GM23248 (cell line): ENCODE data around the gene NAT16. TPM values are rescaled to one million over a fixed set of nuclear protein-coding genes. Genes with fewer than 3 reads are reported as not detected.

Source experiments
- DNase-seq: peaks from one replicate; pipeline ENCODE4 v3.0.0-alpha.2; 2015
- H2AFZ ChIP-seq: fragments of 200-600 bp; sonication (generic); 2 replicates; pipeline ENCODE4 v1.6.1; 2016; ENCODE audit warnings: antibody characterized with exemption
- H3F3A ChIP-seq: fragments of 200-600 bp; sonication (generic); 2 replicates; pipeline ENCODE4 v1.6.1; 2016; ENCODE audit warnings: mild to moderate bottlenecking, antibody characterized with exemption, mixed run types; ENCODE audit not compliant: insufficient read depth
- H3K27ac ChIP-seq: fragments of 200-600 bp; sonication (generic); 2 replicates; pipeline ENCODE4 v1.5.1; 2016; ENCODE audit warnings: mild to moderate bottlenecking
- H3K27me3 ChIP-seq: fragments of 200-600 bp; sonication (generic); replicated peaks from 2 replicates; pipeline ENCODE4 v1.6.1; 2016; ENCODE audit warnings: mild to moderate bottlenecking; ENCODE audit not compliant: insufficient read depth
- H3K36me3 ChIP-seq: fragments of 200-600 bp; sonication (generic); 2 replicates; pipeline ENCODE4 v1.6.1; 2016; ENCODE audit warnings: low read depth, mild to moderate bottlenecking
- H3K4me1 ChIP-seq: fragments of 200-600 bp; sonication (generic); 2 replicates; pipeline ENCODE4 v1.6.1; 2016; ENCODE audit warnings: mild to moderate bottlenecking; ENCODE audit not compliant: insufficient read depth
- H3K4me2 ChIP-seq: fragments of 200-600 bp; sonication (generic); one replicate; pipeline ENCODE4 v1.6.1; 2016; ENCODE audit warnings: mild to moderate bottlenecking; ENCODE audit not compliant: unreplicated experiment
- H3K4me3 ChIP-seq: fragments of 200-600 bp; sonication (generic); 2 replicates; pipeline ENCODE4 v1.5.1; 2016; ENCODE audit warnings: mild to moderate bottlenecking
- H3K79me2 ChIP-seq: fragments of 200-600 bp; sonication (generic); 2 replicates; pipeline ENCODE4 v1.6.1; 2016; ENCODE audit warnings: mild to moderate bottlenecking; ENCODE audit not compliant: insufficient read depth
- H3K9ac ChIP-seq: fragments of 200-600 bp; sonication (generic); 2 replicates; pipeline ENCODE4 v1.6.1; 2016; ENCODE audit warnings: mild to moderate bottlenecking
- H3K9me2 ChIP-seq: fragments of 200-600 bp; sonication (generic); 2 replicates; pipeline ENCODE4 v1.6.1; 2016; ENCODE audit warnings: mixed run types, mild to moderate bottlenecking, moderate library complexity; ENCODE audit not compliant: insufficient read depth
- H3K9me3 ChIP-seq: fragments of 200-600 bp; sonication (generic); one replicate; pipeline ENCODE4 v1.6.1; 2017; ENCODE audit warnings: low read depth
- H4K20me1 ChIP-seq: fragments of 200-600 bp; sonication (generic); 2 replicates; pipeline ENCODE4 v1.6.0; 2016; ENCODE audit not compliant: insufficient read depth
- EZH2 ChIP-seq: fragments of 200-600 bp; sonication (generic); IDR thresholded peaks from 2 replicates; pipeline ENCODE4 v1.6.1; 2018; ENCODE audit warnings: antibody characterized with exemption, mild to moderate bottlenecking; ENCODE audit not compliant: insufficient read depth, poor library complexity, severe bottlenecking
- EZH2phosphoT487 ChIP-seq: fragments of 200-600 bp; sonication (generic); IDR thresholded peaks from 2 replicates; pipeline ENCODE4 v1.6.1; 2018; ENCODE audit warnings: antibody characterized with exemption, moderate library complexity, mild to moderate bottlenecking, low read depth; ENCODE audit not compliant: insufficient read depth
- WGBS, 2 experiments: methylation state at CpG; one replicate each; pipeline ENCODE4 v1.1.6; 2015 to 2017; ENCODE audit warnings: low lambda C conversion rate in 2 of 2, low coverage in 1 of 2; ENCODE audit errors: missing lambda C conversion rate in 2 of 2; 5-methylcytosine and 5-hydroxymethylcytosine counted together
- in situ Hi-C: fragments of 300-500 bp; cut with MboI; formaldehyde crosslinking; loops from 2 replicates; pipeline ENCODE4 v1.15.0; 2020
- polyA plus RNA-seq: library from polyadenylated mRNA; unstranded; fragments of >200 nt; fragmentation: Nextera tagmentation; extraction: Ambion mirVana; gene quantifications from 2 replicates; pipeline ENCODE4 v1.2.1, GENCODE V29; 2016
- total RNA-seq: library from RNA; depleted of rRNA; stranded (reverse); fragments of >200 nt; shearing (Covaris generic); gene quantifications from 2 replicates; pipeline ENCODE4 v1.2.3, GENCODE V29; 2014

NAT16 gene
- total and polyA plus RNA-seq, 2 experiments from 2014 or later: not detected

DNA sequence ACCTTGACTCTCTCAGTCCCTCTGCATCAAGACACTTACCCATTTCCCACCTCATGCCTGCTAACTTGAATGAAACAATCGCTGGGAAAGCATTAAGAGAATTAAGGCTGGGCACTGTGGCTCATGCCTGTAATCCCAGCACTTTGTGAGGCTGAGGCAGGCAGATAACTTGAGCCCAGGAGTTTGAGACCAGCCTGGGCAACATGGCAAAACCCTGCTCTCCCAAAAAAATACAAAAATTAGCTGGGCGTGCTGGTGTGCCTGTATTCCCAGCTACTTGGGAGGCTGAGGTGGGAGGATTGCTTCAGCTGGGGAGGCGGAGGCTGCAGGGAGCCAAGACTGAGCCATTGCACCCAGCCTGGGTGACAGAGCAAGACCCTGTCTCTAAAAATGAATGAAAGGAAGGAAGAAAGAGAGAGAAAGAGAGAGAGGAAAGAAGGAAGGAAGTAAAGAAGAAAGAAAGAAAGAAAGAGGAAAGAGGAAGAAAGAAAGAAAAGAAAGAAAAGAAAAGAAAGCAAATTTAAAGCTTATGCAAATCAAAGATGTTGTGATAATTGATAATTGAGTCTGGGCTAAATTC, 52.5 kb downstream of the NAT16 start:
- 28% methylated on average over 3 of the region's 3 CpGs for WGBS, 2 experiments
- Histone ChIP-seq H3K4me3 (peak overlapping the region; percentile 94), H3K9ac (peak overlapping the region; percentile 96), H3F3A (peaks cover 85% of the 10 kb centered on the region), H2AFZ (no peak overlapping the region), H3K79me2 (peaks cover 46% of the 10 kb centered on the region), H3K36me3 (peaks cover 49% of the 10 kb centered on the region), H4K20me1 (no peaks in the 10 kb centered on the region), H3K27ac (peak overlapping the region; percentile 98), H3K27me3 (no peaks in the 10 kb centered on the region), H3K9me3 (no peaks in the 10 kb centered on the region), H3K4me2 (peak overlapping the region; percentile 93), H3K4me1 (peaks cover 52% of the 10 kb centered on the region), H3K9me2 (no peaks in the 10 kb centered on the region)
- DNase-seq: peak; percentile 51
- in situ Hi-C loops: no loop called here
- TF ChIP-seq EZH2 (no peak), EZH2phosphoT487 (no peak)

DNA sequence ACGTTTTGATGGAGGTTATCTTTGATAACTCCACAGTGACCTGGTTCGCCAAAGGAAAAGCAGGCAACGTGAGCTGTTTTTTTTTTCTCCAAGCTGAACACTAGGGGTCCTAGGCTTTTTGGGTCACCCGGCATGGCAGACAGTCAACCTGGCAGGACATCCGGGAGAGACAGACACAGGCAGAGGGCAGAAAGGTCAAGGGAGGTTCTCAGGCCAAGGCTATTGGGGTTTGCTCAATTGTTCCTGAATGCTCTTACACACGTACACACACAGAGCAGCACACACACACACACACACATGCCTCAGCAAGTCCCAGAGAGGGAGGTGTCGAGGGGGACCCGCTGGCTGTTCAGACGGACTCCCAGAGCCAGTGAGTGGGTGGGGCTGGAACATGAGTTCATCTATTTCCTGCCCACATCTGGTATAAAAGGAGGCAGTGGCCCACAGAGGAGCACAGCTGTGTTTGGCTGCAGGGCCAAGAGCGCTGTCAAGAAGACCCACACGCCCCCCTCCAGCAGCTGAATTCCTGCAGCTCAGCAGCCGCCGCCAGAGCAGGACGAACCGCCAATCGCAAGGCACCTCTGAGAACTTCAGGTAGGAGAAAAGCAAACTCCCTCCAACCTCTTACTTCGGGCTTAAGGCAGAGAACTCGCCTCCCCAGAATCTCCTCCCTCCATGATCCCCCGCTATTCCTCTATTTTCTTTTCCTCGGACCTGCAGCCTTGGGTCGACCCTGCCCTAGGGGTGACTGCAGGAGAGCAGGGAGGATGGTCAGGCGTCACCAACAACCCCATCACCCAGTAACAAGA, 53.2 kb downstream of the NAT16 start, which contains the start of gene SERPINE1:
SERPINE1 (plus strand) TSS at position 454 of the 809 bp plus-strand sequence. CDS start 1,290 bp downstream, outside the sequence.
- Histone ChIP-seq H3K36me3 (peaks cover 42% of the 10 kb centered on the region), H3K79me2 (peaks cover 46% of the 10 kb centered on the region), H3K27ac (peak within 1 kb of the TSS; percentile 98), H3K4me2 (peak within 1 kb of the TSS; percentile 93), H3K4me1 (peaks cover 47% of the 10 kb centered on the region), H3F3A (peaks cover 80% of the 10 kb centered on the region), H3K9me3 (no peaks in the 10 kb centered on the region), H3K4me3 (peak within 1 kb of the TSS; percentile 94), H2AFZ (peak within 1 kb of the TSS; percentile 25), H4K20me1 (no peaks in the 10 kb centered on the region), H3K9me2 (no peaks in the 10 kb centered on the region), H3K27me3 (no peaks in the 10 kb centered on the region), H3K9ac (peak within 1 kb of the TSS; percentile 96)
- DNase-seq: peak; percentile 100
- in situ Hi-C loops: no loop called here
- no peak for TF ChIP-seq EZH2phosphoT487
- no peak for TF ChIP-seq EZH2
- WGBS, 2 experiments: 1 to 2% methylated on average over 22 of the region's 22 CpGs

DNA sequence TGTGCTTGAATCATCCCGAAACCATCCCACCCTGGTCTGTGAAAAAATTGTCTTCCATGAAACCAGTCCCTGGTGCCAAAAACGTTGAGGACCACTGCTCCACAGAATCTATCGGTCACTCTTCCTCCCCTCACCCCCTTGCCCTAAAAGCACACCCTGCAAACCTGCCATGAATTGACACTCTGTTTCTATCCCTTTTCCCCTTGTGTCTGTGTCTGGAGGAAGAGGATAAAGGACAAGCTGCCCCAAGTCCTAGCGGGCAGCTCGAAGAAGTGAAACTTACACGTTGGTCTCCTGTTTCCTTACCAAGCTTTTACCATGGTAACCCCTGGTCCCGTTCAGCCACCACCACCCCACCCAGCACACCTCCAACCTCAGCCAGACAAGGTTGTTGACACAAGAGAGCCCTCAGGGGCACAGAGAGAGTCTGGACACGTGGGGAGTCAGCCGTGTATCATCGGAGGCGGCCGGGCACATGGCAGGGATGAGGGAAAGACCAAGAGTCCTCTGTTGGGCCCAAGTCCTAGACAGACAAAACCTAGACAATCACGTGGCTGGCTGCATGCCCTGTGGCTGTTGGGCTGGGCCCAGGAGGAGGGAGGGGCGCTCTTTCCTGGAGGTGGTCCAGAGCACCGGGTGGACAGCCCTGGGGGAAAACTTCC, 54.0 kb downstream of the NAT16 start:
- peaks cover 78% of the 10 kb centered on the region for H3F3A ChIP-seq
- H3K4me1 ChIP-seq: peaks cover 53% of the 10 kb centered on the region
- in situ Hi-C loops: no loop called here
- peak overlapping the region; percentile 94; the same call in 1 of the 2 replicates for H3K4me3 ChIP-seq
- no peaks in the 10 kb centered on the region for H3K9me2 ChIP-seq
- no peaks in the 10 kb centered on the region for H4K20me1 ChIP-seq
- no peaks in the 10 kb centered on the region for H3K27me3 ChIP-seq
- peak overlapping the region; percentile 96 for H3K9ac ChIP-seq
- 24 to 28% methylated on average over 15 of the region's 15 CpGs for WGBS, 2 experiments
- peak overlapping the region; percentile 25 for H2AFZ ChIP-seq
- TF ChIP-seq EZH2phosphoT487 (no peak), EZH2 (no peak)
- H3K4me2 ChIP-seq: peak overlapping the region; percentile 54
- H3K79me2 ChIP-seq: peaks cover 46% of the 10 kb centered on the region
- H3K27ac ChIP-seq: peak overlapping the region; percentile 98
- peaks cover 35% of the 10 kb centered on the region for H3K36me3 ChIP-seq
- peak; percentile 84 for DNase-seq
- no peaks in the 10 kb centered on the region for H3K9me3 ChIP-seq

DNA sequence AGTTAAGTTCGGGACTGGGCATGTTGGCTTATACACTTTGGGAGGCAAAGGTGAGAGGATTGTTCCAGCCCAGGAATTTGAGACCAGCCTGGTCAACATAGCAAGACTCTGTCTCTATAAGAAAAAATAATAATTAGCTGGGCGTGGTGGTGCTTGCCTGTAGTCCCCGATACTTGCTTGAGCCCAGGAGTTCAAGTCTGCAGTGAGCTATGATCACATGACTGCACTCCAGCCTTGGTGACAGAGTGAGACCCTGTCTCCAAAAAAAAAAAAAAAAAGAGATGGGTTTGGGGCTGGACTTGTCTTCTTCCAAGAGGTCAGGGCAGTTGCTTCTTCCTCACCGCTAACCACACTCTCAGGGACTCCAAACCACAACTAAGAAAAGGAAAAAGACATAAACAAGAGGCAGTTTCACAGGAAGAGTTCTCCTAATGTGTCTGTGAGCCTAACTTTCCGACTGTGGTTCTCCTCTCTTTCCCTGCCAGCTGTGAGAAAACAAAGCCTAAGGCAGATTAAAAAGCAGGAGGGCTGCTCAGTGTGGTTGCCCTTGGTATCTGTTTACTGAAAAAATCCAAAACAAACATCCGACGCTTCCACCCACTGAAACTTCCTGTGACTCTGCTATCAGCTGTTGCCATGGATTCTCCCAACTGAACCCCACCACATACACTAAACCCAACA, 55.6 kb downstream of the NAT16 start:
- in situ Hi-C loops: no loop called here
- no peaks in the 10 kb centered on the region for H3K9me2 ChIP-seq
- H4K20me1 ChIP-seq: no peaks in the 10 kb centered on the region
- peaks cover 33% of the 10 kb centered on the region for H3K79me2 ChIP-seq
- H3K27me3 ChIP-seq: no peaks in the 10 kb centered on the region
- no peak overlapping the region for H3K4me3 ChIP-seq
- peak overlapping the region; percentile 96 for H3K9ac ChIP-seq
- H3F3A ChIP-seq: peaks cover 78% of the 10 kb centered on the region
- H3K27ac ChIP-seq: peak overlapping the region; percentile 98
- peak overlapping the region; percentile 44 for H3K4me2 ChIP-seq
- no peak overlapping the region for H2AFZ ChIP-seq
- 19 to 28% methylated on average over 7 of the region's 7 CpGs for WGBS, 2 experiments
- peaks cover 51% of the 10 kb centered on the region for H3K4me1 ChIP-seq
- TF ChIP-seq EZH2phosphoT487 (peak; percentile 77; the same call in 1 of the 2 replicates), EZH2 (no peak)
- peak; percentile 94 for DNase-seq
- no peaks in the 10 kb centered on the region for H3K9me3 ChIP-seq
- H3K36me3 ChIP-seq: peaks cover 21% of the 10 kb centered on the region
